Activated CD8-positive, alpha-beta T cell treated with anti-CD3 and anti-CD28 coated beads for 36 hours (primary cell): ENCODE measurements around the gene GNB4. TPM values are rescaled to one million over a fixed set of nuclear protein-coding genes. Genes with fewer than 3 reads are reported as not detected.

Source experiments
- ATAC-seq: fragments of 200-7000 bp; cut with Tn5 transposase; one replicate; pipeline ENCODE4 v1.10.0; 2021; ENCODE audit warnings: mild to moderate bottlenecking, moderate library complexity
- CTCF ChIA-PET: fragments of 350-600 bp; sonication (Branson Sonifier 250); formaldehyde crosslinking; loops from one replicate; lab custom pipeline; 2021; ENCODE audit warnings: antibody characterized with exemption; lab: Charles Lee
- POLR2A ChIA-PET: fragments of 350-600 bp; sonication (Branson Sonifier 250); formaldehyde crosslinking; loops from one replicate; lab custom pipeline; 2021; ENCODE audit warnings: antibody characterized with exemption; lab: Charles Lee
- DNase-seq: peaks from one replicate; pipeline ENCODE4 v3.0.0-alpha.2; 2020
- H3K27ac Mint-ChIP-seq: one replicate; pipeline ENCODE4 v1.8.0; 2021; ENCODE audit warnings: mild to moderate bottlenecking, mixed read lengths
- H3K27me3 Mint-ChIP-seq: one replicate; pipeline ENCODE4 v1.8.0; 2021; ENCODE audit warnings: mixed read lengths
- H3K36me3 Mint-ChIP-seq: one replicate; pipeline ENCODE4 v1.8.0; 2021; ENCODE audit warnings: low read depth, mixed read lengths
- H3K4me1 Mint-ChIP-seq: one replicate; pipeline ENCODE4 v1.8.0; 2021; ENCODE audit warnings: low read depth, mixed read lengths
- H3K4me3 Mint-ChIP-seq: one replicate; pipeline ENCODE4 v1.8.0; 2021; ENCODE audit warnings: mild to moderate bottlenecking, moderate library complexity, mixed read lengths
- H3K9me3 Mint-ChIP-seq: one replicate; pipeline ENCODE4 v1.8.0; 2021; ENCODE audit warnings: mixed read lengths
- intact Hi-C: fragments of 100-400 bp; cut with micrococcal nuclease; formaldehyde crosslinking; loops from one replicate; pipeline ENCODE4 v1.10.0; 2022
- total RNA-seq, 2 experiments: library from RNA; stranded (reverse); gene quantifications; one replicate each; pipeline ENCODE4 v1.2.3, GENCODE V29; 2021
- TF ChIP-seq, protein P1 (sequence below): fragments of 200-600 bp; IDR thresholded peaks from one replicate; pipeline ENCODE4 v1.8.0; 2022; ENCODE audit warnings: antibody characterized with exemption, mild to moderate bottlenecking

The GNB4 gene
- total RNA-seq, 2 experiments from 2014 or later: 1.1 to 1.3 TPM

DNA sequence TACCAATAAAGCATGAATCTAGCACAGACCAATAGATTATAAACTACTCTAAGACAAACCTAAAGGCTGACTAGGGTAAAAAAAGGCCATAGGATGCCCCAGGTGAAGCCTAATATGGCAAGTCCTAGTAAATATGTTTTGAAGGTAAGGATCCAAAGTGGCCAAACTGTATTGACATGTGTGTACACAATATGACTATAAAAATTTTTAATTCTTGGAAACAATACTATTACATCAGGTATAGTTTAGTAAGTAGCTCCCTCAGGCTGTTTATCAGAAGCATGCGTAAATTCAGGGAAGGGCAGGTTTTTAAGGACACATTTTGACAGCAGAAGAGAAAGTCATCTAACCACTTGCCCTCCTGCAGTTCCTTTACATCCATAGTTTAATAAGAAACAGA lies 18.8 kb downstream of the GNB4 start:
- intact Hi-C loops: no loop called here
- DNase-seq (no peak), ATAC-seq (no peak)
- Mint-ChIP-seq H3K9me3 (no peaks in the 10 kb centered on the region), H3K27me3 (peaks cover 1% of the 10 kb centered on the region), H3K36me3 (no peaks in the 10 kb centered on the region), H3K27ac (no peak overlapping the region), H3K4me3 (no peak overlapping the region), H3K4me1 (no peaks in the 10 kb centered on the region)
- ChIA-PET CTCF (no interaction called here), POLR2A (no interaction called here)
- TF ChIP-seq, protein P1, sequence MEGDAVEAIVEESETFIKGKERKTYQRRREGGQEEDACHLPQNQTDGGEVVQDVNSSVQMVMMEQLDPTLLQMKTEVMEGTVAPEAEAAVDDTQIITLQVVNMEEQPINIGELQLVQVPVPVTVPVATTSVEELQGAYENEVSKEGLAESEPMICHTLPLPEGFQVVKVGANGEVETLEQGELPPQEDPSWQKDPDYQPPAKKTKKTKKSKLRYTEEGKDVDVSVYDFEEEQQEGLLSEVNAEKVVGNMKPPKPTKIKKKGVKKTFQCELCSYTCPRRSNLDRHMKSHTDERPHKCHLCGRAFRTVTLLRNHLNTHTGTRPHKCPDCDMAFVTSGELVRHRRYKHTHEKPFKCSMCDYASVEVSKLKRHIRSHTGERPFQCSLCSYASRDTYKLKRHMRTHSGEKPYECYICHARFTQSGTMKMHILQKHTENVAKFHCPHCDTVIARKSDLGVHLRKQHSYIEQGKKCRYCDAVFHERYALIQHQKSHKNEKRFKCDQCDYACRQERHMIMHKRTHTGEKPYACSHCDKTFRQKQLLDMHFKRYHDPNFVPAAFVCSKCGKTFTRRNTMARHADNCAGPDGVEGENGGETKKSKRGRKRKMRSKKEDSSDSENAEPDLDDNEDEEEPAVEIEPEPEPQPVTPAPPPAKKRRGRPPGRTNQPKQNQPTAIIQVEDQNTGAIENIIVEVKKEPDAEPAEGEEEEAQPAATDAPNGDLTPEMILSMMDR: no peak

DNA sequence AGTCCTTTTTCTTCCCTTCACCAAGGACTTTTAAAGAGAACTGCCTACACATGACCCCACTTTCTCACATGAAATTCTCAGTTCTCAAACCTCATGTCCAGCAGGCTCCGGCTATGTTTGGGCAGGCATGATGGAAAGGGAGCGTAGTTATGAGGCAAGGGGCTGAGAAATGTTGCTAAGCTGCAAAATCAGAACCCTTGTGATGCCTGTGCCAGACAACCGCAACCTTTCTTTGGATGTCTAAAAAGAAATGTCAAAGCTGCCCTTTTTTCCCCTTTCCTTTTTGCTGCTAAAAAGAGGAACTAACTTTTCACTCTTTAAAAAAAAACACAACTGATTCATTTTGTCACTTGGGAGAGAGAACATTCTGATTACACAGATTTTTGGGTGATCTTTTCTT lies 19.2 kb downstream of the GNB4 start:
- Mint-ChIP-seq H3K9me3 (no peaks in the 10 kb centered on the region), H3K4me1 (no peaks in the 10 kb centered on the region), H3K36me3 (no peaks in the 10 kb centered on the region), H3K27me3 (peaks cover 1% of the 10 kb centered on the region), H3K27ac (no peak overlapping the region), H3K4me3 (no peak overlapping the region)
- intact Hi-C loops: no loop called here
- ChIA-PET POLR2A (no interaction called here), CTCF (no interaction called here)
- TF ChIP-seq, protein P1: no peak
- DNase-seq (no peak), ATAC-seq (no peak)

DNA sequence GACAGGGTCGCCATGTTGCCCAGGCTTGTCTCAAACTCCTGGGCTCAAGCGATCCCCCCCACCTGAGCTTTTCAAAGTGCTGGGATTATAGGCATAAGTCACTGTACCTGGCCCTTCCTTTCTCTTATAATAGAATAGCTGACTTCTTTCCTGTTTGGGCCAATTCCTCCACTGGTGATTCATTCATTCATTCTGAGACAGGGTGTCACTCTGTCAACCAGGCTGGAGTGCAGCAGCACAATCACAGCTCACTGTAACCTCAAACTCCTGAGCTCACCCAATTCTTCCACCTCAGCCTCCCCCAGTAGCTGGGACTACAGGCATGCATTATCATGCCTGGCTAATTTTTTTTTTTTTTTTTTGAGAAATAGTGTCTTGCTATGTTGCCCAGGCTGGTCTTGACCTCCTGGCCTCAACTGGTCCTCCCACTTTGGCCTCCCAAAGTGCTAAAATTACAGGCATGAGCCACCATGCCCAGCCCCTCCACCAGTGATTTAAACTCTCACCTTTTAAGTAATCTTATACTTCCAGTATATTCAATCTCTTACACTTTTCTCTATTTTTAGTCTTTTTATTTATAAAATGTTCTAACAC lies 20.9 kb downstream of the GNB4 start:
- H3K9me3 Mint-ChIP-seq: no peaks in the 10 kb centered on the region
- ChIA-PET POLR2A (no interaction called here), CTCF (no interaction called here)
- no peak overlapping the region for H3K27ac Mint-ChIP-seq
- intact Hi-C loops: no loop called here
- H3K4me1 Mint-ChIP-seq: no peaks in the 10 kb centered on the region
- ATAC-seq (no peak), DNase-seq (no peak)
- H3K4me3 Mint-ChIP-seq: no peak overlapping the region
- TF ChIP-seq, protein P1: no peak
- H3K36me3 Mint-ChIP-seq: no peaks in the 10 kb centered on the region
- H3K27me3 Mint-ChIP-seq: peaks cover 1% of the 10 kb centered on the region

DNA sequence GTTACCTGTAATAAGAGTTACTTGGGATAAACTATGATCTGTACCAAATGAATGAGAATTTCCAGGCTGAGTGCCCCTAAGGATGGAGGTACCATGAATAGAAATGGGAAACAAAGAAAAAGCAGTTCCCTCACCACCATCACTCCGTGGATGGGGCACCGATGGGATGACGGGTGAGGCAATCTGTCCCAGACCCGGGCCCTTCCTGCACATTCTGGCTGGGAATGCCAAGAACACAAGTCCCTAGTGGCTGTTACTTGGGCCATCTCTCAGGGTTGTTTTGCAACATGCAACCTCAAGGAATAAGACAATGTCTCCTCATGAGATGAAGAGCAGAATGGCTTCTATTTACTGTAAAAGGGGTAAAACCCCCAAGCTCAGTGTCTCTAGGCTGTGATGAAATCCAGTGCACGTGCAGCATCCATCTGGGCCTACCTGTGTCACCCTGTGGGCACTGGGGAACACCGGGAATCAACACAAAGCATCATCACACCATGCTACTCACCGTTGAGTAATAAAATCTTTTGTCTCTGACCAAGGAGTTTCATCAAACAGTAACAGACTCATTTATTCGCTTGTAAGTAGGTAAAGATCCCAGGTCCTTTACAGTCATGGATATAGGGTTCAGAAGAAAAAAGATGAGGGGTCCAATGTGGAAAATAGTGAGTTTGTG lies 22.3 kb downstream of the GNB4 start:
- H3K27me3 Mint-ChIP-seq: peaks cover 1% of the 10 kb centered on the region
- ATAC-seq: no peak
- intact Hi-C loops: no loop called here
- no peak overlapping the region for H3K4me3 Mint-ChIP-seq
- no peaks in the 10 kb centered on the region for H3K4me1 Mint-ChIP-seq
- no peaks in the 10 kb centered on the region for H3K36me3 Mint-ChIP-seq
- H3K9me3 Mint-ChIP-seq: no peaks in the 10 kb centered on the region
- POLR2A ChIA-PET: interaction anchor here (0.9 kb wide), 1 partner anchor 176 kb away, joined by 3 read pairs; no protein-coding TSS in a partner anchor
- DNase-seq: no peak
- CTCF ChIA-PET: interaction anchor here (1.6 kb wide), 1 partner anchor 10 kb away, joined by 4 read pairs; no protein-coding TSS in a partner anchor
- TF ChIP-seq, protein P1: no peak
- H3K27ac Mint-ChIP-seq: no peak overlapping the region

DNA sequence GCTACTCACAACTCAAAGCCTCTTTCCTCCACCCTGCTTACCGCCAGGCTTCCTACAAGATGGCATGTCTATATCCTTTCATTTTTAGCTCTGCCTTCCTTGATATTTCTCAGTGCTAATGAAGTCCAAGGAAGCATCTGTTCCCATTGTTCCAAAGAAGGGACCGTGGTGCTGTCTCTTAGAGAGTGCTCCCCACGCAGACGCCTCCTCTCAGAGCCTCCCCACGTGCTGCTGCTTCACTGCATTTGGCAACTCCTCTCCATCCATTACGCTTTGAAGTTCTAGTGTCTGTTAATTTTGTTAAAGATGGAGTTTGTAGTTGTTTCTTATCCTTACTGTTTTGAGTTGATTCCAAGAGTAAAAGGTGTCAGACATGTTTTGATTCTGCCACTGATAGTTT lies 26.2 kb downstream of the GNB4 start:
- no peak overlapping the region for H3K4me3 Mint-ChIP-seq
- ChIA-PET POLR2A (interaction anchor here (0.8 kb wide), 1 partner anchor 10 kb away, joined by 3 read pairs; no protein-coding TSS in a partner anchor), CTCF (no interaction called here)
- H3K27ac Mint-ChIP-seq: no peak overlapping the region
- no peaks in the 10 kb centered on the region for H3K4me1 Mint-ChIP-seq
- no peaks in the 10 kb centered on the region for H3K36me3 Mint-ChIP-seq
- intact Hi-C loops: no loop called here
- DNase-seq: no peak
- no peak for ATAC-seq
- H3K9me3 Mint-ChIP-seq: no peaks in the 10 kb centered on the region
- TF ChIP-seq, protein P1: no peak
- peaks cover 1% of the 10 kb centered on the region for H3K27me3 Mint-ChIP-seq
